Limb (tissue), 2 donors: ENCODE data around the gene NUBP2.

Source experiments
- DNase-seq, 2 donors: peaks; one replicate each; pipeline ENCODE4 v3.0.0-alpha.2; 2016; ENCODE audit errors: extremely low spot score in 2 of 2

NUBP2 gene

DNA sequence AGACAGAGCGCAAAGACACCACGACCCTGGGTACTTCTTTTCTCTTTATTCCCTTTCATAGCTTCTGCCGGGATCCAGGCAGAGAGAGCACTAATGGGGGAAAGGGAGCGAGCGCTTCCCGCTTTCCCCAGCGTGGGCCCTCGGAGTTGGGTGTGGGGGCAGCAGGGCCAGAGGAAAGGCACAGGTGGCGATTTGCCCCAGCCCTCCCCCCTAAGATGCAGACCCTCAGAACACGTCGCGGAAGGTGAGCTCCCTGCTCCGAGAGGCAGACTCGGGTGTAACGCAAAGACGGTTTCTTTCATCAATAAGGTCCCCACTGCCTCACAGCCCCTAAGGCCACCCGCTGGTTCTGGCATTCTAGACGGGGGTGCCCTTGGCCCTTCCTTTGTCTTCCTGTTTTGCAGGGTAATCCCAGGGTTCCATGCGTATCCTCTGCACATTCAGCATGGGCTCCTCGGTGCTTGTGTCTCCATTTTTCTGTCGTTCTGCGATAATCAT is 10.8 kb upstream of the NUBP2 start:
- DNase-seq: no peak

GRCh38 chr16:1772362-1772907 is 10.3 kb upstream of the NUBP2 start, which contains the start of gene EME2:
EME2 (plus strand) TSS chr16:1772810; CDS start chr16:1773228, 418 bp downstream.
- DNase-seq: peak in 1 of 2 donors; percentile 68

- peak; percentile 72 to 92 for DNase-seq
These were observed 9.7 kb upstream of the NUBP2 start, which contains the start of gene MRPS34 for GRCh38 chr16:1772908-1773702. MRPS34 (minus strand) TSS chr16:1773134; CDS start chr16:1773119, 15 bp downstream.

GRCh38 chr16:1773703-1774447 is 8.9 kb upstream of the NUBP2 start:
- no peak for DNase-seq

DNA sequence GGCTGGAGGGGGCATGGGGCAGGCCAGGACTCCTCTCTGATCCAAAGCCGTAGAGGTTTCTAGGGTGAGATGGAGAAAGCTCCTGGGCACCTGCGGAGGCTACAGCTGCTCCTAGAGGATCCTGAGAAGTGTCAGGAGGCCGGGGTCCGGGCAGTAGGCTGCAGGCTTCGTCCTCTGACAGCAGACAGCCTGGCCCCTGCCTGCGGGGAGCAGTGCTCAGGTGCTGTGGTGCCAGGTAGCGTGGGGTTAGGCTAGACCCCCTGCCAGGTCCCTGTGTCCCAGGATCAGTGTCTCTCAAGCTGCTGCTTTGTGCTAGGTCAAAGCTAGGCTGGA is 8.3 kb upstream of the NUBP2 start:
- DNase-seq: no peak

DNA sequence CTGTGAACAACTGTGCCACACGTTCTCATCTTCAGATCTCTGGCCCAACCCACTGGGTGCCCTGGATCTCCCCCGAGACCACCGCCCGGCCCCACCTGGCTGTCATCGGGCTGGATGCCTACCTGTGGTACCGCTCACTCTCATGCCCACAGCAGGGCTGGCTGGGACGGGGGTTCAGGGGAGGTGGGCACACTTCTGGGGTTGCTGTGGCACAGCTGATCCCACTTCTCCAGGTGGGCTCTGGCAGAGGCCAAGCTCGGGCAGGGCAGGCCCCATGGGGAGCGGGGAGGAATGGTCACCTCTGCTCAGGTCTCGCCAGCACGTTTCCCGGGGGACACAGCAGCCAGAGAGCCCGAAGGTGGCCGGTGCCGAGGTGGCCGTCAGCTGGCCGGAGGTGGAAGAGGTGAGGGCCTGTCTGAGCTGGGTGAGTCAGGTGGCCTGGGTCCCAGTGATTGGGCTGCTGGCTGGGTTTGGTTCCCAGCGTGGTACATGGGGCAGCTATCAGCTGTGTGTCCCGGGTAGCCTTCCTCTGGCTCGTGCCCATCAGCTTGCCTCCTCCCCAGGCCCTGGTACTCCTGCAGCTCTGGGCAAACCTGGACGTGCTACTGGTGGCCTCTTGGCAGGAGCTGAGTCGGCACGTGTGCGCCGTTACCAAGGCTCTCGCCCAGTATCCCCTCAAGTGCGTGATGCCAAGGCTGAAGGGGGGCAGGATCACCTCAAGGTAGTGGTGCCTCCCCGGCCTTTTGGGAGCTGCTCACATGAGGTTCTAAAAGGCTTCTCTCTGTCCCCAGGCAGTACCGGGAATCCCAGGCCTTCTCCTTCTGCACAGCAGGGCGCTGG is 7.5 kb upstream of the NUBP2 start:
- no peak for DNase-seq

GRCh38 chr16:1775846-1776671 is 6.7 kb upstream of the NUBP2 start:
- no peak for DNase-seq

DNA sequence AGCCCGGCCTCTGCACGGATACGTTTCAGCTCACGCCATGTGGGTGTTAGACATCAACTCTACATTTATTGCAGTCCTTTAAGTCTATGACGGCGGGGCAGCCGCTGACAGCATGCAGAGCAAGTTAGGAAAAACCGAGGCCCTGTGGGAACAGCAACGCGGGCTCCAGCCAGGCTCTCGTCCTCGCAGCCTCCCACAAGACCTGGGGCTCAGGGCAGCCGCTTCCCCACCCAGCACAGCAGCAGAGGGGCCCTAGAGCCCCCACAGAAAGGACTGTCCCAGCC is 6.1 kb upstream of the NUBP2 start:
- DNase-seq: no peak

GRCh38 chr16:1776991-1777374 is 5.8 kb upstream of the NUBP2 start:
- no peak for DNase-seq

DNA sequence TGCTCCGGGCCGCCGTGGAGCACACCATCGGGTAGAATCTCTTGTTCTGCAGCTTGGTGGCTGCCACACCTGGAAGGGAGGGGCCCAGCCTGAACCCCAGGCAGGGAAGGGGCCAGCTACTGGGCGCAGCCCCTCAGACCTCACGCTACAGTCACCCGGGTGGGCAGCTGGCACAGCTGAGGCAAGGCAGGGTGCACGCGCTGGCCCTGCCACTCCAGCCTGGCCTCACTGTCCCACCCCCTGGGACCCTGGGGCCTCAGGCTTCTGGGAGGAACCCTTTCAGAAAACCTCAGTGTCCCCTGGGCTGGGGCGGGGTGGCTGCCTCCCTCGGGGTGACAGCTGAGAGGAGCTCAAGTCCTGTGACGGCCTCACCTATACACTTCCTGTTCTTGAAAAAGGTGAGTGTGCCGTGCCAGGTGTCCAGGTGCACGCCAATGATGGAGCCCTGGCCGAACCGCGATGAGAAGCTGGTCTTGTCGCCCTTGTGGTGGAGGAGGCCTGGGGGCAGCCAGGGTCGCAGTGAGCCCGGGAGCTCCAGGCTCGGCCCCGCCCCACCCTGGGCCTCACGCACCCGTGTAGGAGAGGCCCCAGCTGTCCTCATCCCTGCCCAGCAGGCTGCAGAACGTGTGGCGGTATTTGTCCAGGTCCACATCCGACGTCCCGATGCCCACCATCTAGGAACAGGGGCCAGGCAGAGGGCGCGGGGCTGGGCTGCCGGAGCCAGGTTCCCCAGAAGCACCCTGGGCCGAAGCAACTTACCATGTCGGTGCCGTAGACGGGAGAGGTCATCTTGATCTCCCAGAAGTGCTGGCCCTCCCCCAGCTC is 5.2 kb upstream of the NUBP2 start:
- no peak for DNase-seq

GRCh38 chr16:1778200-1779179 is 4.3 kb upstream of the NUBP2 start:
- DNase-seq: no peak

DNA sequence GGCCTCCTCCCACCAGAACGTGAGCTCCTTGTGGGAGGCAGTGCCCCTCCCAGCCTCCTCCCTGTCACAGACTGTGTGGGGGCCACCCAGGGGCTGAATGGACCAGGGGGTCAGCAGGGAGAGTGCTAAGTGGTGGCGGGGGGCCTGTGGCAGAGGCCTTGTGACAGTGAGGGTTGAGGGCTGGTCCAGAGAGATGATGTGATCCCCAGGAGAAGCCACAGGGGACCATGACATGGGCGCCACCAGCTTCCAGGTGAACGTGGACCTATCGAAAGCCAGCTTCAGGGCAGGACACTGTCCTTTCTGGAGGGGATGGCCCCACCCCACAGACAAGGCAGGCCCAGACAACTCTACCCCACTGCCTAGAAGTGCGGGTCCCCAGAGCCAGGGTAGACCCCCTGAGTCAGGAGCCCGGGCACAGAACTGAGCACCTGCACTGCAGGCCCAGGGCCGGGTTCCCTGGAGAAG is 3.5 kb upstream of the NUBP2 start:
- DNase-seq: no peak

- DNase-seq: no peak
These were observed 2.8 kb upstream of the NUBP2 start for GRCh38 chr16:1779741-1780676.

DNA sequence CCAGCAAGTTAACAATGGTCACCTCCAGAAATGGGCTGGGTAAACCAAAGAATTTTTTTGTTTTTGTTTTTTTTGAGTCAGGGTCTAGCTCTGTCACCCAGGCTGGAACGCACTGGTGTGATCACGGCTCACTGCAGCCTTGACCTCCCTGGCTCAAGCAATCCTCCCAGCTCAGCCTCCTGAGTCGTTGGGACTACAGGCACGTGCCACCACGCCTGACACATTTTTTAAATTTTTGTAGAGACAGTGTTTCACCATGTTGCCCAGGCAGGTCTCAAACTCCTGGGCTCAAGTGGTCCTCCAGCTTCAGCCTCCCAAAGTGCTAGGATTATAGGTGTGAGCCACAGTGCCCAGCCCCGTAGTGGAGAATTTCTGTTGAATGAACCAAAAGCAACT is 2.1 kb upstream of the NUBP2 start:
- no peak for DNase-seq

DNA sequence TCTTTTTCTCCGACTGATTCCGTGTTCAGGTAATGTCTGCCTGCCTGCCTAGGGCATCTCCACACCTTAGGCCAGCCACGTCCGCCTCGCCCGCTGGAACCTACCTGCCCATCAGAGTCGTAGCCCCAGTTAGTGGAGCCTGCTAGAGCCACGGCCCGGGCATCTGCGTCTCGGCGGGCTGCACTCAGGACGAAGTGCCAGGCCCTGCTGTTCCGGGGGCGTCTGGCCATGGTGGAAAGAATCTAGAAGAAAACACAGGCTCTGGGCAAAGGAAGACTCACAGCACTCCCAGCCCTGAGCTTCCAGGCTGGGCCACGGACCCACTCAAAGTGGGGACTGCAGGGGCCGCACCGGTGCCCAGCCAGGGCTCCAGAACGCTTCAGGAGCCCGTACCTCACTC is 1.5 kb upstream of the NUBP2 start:
- DNase-seq: no peak

- DNase-seq: no peak
These were observed 877 bp upstream of the NUBP2 start for GRCh38 chr16:1781758-1782407.
